GM19324 (cell line): ENCODE measurements around the gene EPHA6.
"Not testable (repeated sequence)": the region's sequence is repeated elsewhere in the genome, so short reads cannot be mapped to it uniquely, and the experiment has no call there.

Source experiments
- ATAC-seq: cut with Tn5 transposase; IDR thresholded peaks from one replicate; pipeline ENCODE4 v1.9.1; 2021; ENCODE audit warnings: mild to moderate bottlenecking, moderate library complexity; ENCODE audit not compliant: unreplicated experiment, low FRiP score

Gene EPHA6

GRCh38 chr3:97009427-97010019 is 195.1 kb downstream of the EPHA6 start:
- no peak for ATAC-seq

GRCh38 chr3:97010881-97011657 is 196.7 kb downstream of the EPHA6 start:
- ATAC-seq, result no peak

DNA sequence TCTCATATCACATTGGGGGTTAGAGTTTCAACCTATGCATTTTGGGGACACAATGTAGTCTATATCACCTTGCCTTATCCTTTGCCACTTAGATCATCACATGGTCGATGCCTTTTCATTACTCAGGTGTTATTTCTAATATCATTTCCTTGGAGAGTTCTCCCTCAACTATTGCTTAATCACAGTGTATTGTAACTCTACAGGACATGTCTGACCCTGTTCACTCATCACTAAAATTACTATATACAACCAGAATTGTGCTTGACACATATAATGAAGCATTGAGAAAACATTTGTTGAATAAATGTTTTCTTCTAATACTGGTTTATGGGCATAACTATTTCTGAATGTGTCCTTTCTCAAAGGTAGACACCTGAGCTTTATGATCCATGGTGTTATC is 207.4 kb downstream of the EPHA6 start:
- no peak for ATAC-seq

DNA sequence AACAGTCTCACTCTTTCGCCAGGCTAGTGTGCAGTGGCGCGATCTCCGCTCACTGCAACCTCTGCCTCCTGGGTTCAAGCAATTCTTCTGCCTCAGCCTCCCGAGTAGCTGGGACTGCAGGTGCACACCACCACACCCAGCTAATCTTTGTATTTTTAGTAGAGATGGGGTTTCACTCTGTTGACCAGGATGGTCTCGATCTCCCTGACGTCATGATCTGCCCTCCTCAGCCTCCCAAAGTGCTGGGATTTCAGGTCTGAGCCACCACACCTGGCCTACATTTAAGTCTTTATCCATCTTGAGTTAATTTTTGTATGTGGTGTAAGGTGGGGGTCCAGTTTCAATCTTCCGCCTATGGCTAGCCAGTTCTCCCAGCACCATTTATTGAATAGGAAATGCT is 211.2 kb downstream of the EPHA6 start:
- ATAC-seq, result not testable (repeated sequence)

DNA sequence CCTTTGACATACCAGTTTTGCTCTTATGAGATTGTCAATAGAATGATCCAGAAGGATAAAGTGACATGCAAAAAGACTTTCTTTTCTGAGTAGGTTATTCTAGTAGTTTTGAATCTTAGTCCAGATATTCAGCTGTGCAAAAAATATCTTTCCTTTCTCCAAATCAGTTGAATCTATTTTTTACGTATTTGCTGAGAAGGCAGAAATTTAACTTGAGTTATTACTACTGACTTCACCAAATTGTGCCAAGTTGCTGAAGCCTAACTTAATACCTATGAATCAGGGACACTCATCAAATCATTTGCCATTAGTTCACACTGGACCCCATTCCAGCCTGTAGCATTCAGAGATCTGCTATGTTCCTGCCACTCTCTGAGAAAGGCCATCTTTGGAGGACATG is 215.6 kb downstream of the EPHA6 start:
- ATAC-seq, result no peak

DNA sequence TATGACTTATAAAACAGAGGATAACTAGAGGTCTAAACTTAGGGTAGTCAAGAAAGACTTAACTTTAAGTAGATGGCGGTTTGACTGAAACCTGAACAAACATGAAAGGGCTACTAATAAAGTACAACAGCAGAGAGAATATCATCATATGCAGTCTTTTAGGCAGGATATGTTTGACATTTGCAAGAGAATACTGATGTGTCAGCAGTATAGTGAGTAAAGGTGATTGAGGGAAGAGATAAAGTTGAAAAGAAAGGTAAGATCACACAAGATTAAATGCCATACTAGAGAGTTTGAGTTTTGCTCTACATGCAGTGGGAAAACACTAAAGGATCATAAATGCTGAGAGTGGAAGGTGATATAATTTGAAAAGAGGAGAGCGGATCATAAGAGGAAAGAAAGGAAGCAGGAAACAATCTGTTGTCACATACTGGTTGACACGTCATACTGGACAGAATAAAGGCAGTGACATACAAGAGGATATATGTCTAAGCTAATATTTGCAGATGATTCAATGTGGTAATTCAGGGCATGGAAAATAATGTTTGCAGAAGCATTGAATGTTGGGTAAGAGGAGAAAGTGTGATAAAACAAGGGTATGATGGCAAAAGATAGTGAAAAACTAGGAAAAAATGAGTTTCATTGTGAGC is 223.0 kb downstream of the EPHA6 start:
- ATAC-seq, result no peak

DNA sequence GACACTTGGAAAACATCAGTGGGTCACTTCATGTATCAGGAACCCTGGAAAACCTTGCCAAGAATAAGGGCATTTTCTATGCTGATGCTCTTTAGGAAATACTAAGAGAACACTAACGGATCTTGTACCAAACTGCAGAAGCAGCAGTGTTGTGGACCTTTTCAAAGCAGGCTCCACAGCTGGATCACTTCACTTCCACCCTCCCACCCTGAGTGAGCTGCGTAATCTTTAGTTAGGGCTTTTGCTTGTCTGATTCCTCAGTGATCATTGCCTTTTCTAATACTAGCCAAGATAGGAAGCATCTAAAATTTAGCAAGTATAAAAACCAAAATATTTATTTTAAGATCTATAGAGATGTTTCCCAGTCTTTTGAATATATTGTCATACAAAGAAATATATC is 229.0 kb downstream of the EPHA6 start:
- no peak for ATAC-seq

GRCh38 chr3:97057365-97057764 is 243.0 kb downstream of the EPHA6 start:
- no peak for ATAC-seq

GRCh38 chr3:97059168-97059567 is 244.8 kb downstream of the EPHA6 start:
- ATAC-seq, result no peak

DNA sequence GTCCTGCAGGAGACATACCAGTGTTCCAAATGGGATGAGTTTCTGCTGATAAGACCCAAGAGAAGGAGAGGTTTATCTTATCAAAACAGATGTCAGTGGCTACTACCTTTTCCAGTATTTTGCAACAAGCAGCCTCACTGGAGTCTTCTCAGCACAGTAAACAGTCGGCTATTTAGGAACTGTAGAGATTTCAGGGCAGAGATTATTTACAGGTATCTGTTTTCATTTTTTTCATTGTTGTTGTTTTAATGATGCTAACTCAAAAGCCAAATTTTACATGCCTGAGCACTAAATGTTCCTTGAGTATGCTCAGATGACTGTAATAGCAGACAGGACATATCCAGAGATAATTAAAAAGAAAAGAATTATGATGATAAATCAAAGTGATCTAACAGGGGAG is 252.1 kb downstream of the EPHA6 start:
- ATAC-seq, result no peak

DNA sequence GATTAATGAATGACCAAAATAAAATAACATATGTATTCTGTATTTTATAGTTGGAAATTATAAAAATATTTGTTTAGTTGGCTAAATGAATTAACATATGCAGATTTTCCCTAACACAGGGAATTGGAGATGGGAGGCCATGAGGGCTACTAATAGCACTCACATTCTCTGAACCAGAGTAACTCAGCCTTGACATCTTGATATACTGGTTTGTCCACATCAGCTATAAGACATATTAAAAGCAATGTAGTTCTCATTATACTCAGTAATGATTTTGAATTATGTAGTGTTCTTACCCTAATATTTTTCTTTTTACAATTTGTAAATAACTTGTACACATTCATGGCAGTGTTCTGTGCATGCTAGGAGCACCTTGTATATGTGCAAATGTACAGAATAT is 255.9 kb downstream of the EPHA6 start:
- ATAC-seq, result no peak

DNA sequence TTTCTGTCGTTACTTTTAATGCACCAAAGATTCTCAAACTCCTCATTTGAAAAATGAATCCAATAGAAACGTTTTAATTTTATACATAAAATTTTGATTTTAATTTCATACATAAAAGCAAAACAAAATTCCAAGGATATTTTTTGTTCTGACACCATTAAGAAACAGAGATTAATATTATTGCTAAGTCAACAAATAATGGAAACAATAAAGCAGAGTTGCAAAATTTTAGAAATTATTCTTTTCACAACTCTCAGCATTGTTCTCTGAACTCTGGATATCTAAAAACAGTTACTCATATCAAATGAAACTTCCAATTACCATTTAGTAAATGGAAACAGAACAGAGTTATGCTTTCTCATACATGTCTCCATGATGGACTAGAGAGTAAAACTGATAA is 260.2 kb downstream of the EPHA6 start:
- ATAC-seq, result no peak

- no peak for ATAC-seq
These were observed 262.3 kb downstream of the EPHA6 start for GRCh38 chr3:97076673-97077072.

GRCh38 chr3:97089621-97090020 is 275.2 kb downstream of the EPHA6 start:
- ATAC-seq, result no peak

DNA sequence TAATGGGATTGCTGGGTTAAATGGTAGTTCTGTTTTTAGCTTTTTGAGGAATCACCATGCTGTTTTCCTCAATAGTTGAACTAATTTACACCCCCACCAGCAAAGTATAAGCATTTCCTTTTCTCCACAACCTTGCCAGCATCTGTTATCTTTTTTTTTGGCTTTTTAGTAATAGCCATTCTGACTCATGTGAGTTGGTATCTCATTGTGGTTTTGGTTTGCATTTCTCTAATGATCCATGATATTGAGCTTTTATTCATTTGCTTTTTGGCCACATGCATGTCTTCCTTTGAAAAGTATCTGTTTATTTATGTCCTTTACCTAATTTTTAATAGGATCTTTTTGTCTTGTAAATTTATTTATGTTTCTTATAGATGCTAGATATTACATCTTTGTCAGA is 288.2 kb downstream of the EPHA6 start:
- no peak for ATAC-seq

DNA sequence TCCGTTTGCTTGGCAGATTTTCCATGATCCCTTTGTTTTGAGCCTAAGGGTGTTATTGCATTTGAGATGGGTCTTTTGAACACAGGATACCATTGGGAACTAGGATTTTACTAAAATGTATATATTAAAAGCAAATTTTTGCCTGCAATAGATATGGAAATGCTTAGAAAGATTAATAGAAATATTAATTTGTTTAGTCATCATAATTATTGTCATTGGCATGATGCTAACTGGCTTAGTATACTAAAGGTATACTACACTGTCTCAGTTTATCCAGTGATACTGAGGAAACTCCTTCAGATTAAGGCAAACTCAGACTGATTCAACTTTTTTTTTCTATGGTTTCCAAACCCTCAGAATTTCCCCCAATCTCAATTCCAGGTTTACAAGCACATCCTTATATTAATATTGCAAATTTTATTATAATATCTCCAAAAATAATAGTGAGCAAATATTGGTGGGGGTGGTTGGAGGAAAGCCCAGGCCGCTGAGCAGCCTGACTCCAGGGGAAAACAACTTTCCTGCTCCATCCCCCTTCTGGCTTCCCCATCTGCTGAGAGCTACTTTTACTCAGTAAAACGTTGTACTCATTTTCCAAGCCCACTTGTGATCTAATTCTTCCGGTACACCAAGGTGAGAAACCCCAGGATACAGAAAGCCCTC is 291.7 kb downstream of the EPHA6 start:
- no peak for ATAC-seq

DNA sequence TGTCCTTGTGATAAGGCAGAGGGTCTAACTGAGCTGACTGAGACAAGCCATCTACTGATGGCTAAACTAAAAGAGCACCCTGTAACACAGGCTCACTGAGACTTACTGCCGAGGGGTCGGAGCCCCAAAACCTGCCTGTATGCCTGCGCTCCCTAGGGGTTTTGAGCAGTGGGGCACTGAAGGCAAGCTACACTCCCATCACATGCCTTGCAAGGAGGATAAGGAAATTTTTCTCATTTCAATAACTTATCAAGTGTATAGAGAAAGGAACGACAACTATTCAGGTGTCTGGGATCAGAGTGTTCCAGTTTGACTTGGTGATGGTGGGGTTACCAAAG is 292.2 kb downstream of the EPHA6 start:
- no peak for ATAC-seq

DNA sequence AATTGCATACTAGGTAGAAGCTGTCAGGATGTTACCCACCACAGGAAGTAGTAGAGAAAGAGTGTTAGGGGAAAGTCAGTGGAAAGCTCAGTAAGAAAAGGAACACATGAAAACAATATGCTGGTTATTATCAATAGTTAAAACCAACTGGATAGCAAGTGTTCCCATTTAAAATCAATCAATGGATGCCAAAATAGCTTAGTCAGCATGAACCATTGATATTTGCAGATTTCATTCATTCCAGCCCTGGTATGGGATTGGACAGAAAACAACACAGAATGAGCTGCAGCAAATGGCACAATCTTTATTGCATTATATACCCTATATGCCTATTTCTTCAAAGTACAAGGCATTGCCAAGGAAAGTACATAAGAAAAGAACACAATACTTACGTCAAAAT is 293.7 kb downstream of the EPHA6 start:
- no peak for ATAC-seq

DNA sequence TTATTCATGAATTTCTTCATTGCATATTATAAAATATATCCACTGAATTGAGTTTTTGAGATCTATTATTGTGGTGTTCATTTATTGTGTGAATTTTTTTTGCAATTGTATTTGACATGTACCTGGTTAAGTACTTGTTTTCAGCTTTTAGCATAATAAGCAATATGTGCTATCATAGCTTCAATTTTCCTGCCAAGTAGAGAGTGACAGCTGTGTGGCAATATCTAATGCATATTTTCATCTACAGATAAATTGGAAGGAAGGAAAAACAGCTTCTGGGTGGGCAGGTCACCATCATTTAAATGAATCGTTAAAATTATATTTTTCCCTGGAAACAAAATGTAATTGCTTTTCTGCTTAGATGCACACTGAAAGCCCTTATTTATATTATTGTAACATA is 296.9 kb downstream of the EPHA6 start:
- no peak for ATAC-seq

GRCh38 chr3:97121386-97121785 is 307.0 kb downstream of the EPHA6 start:
- no peak for ATAC-seq

DNA sequence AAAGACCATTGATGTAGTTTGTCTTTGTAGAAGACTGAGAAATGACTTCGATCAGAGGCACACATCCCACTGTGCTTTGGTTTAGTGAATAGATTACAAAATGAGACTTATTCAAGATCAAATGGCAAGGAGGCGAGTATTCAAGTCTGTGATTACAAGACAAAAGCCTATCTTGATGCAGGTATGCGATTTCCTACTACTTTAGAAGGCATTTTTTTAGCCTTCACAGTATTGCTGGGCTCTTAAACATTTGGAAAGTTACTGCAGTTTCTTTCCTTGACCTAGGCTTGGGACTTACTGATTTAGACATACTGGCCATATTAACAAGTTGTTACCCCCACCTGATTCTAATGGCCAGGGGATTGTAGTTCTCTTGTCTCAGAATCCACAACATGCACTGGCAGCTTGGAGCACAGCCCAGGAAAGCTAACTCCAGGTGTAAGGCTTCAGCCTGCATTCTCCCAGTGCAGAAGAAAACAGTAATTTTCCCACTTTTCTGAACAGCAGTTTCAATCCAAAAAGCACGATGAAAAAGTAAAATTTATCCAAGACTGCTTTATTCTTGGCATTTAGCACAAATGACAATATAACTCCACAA is 311.6 kb downstream of the EPHA6 start:
- no peak for ATAC-seq
